ENCODE results near the gene SVIL. TPM values are rescaled to one million over a fixed set of nuclear protein-coding genes. Genes with fewer than 3 reads are reported as not detected.

Gene SVIL
- total RNA-seq, 2 experiments from 2014 or later, result 0.47 to 1.5 TPM

- TF ChIP-seq EZH2phosphoT487 (IDR thresholded peaks at IDR 0.05; ENCODE audit: borderline replicate concordance, low read depth, low read length) (no peak), CTCF (conservative IDR thresholded peaks at IDR 0.05; ENCODE audit: low read length) (no peak)
- Histone ChIP-seq H3K4me1 (ENCODE audit: insufficient read depth, low read length, poor library complexity, severe bottlenecking) (no peaks in the 10 kb centered on the region), H3K4me2 (ENCODE audit: low read length) (no peak overlapping the region), H3K9me2 (ENCODE audit: insufficient read depth, low read length) (no peaks in the 10 kb centered on the region), H3K36me3 (ENCODE audit: insufficient read depth, low read length) (no peaks in the 10 kb centered on the region), H3K4me3 (ENCODE audit: low read depth, low read length, poor library complexity, severe bottlenecking) (no peak overlapping the region), H2AFZ (ENCODE audit: low read length) (no peak overlapping the region), H4K20me1 (ENCODE audit: insufficient read depth, low read length) (no peaks in the 10 kb centered on the region), H3K9me3 (ENCODE audit: low read length) (no peaks in the 10 kb centered on the region), H3K27ac (ENCODE audit: low read depth, low read length, poor library complexity, severe bottlenecking) (no peak overlapping the region), H3K79me2 (ENCODE audit: insufficient read depth, low read depth, low read length) (no peaks in the 10 kb centered on the region)
- intact Hi-C loops (cut with micrococcal nuclease; ENCODE audit: unreplicated experiment), result no loop called here
- BruUV-seq (replicated peaks), result no TSS peak
- DNase-seq (ENCODE audit: low spot score), result no peak
- ChIA-PET CTCF (ENCODE audit: unreplicated experiment) (no interaction called here), POLR2A (interaction anchor here (1.2 kb wide), 1 partner anchor 8 kb away, joined by 3 read pairs; no protein-coding TSS in a partner anchor)
Measured at GRCh38 chr10:29657719-29658274, 23.0 kb upstream of the SVIL start.

GRCh38 chr10:29656451-29656992 is 21.8 kb upstream of the SVIL start:
- intact Hi-C loops (cut with micrococcal nuclease; ENCODE audit: unreplicated experiment), result no loop called here
- no peaks in the 10 kb centered on the region for H3K36me3 ChIP-seq (ENCODE audit: insufficient read depth, low read length)
- H3K79me2 ChIP-seq (ENCODE audit: insufficient read depth, low read depth, low read length), result no peaks in the 10 kb centered on the region
- no peak overlapping the region for H3K27ac ChIP-seq (ENCODE audit: low read depth, low read length, poor library complexity, severe bottlenecking)
- BruUV-seq (replicated peaks), result no TSS peak
- no peaks in the 10 kb centered on the region for H4K20me1 ChIP-seq (ENCODE audit: insufficient read depth, low read length)
- no peak overlapping the region for H3K4me2 ChIP-seq (ENCODE audit: low read length)
- POLR2A ChIA-PET, result no interaction called here
- no peaks in the 10 kb centered on the region for H3K9me3 ChIP-seq (ENCODE audit: low read length)
- TF ChIP-seq CTCF (conservative IDR thresholded peaks at IDR 0.05; ENCODE audit: low read length) (no peak), EZH2phosphoT487 (IDR thresholded peaks at IDR 0.05; ENCODE audit: borderline replicate concordance, low read depth, low read length) (no peak)
- no peak overlapping the region for H3K4me3 ChIP-seq (ENCODE audit: low read depth, low read length, poor library complexity, severe bottlenecking)
- no peak overlapping the region for H2AFZ ChIP-seq (ENCODE audit: low read length)
- CTCF ChIA-PET (ENCODE audit: unreplicated experiment), result no interaction called here
- no peak for DNase-seq (ENCODE audit: low spot score)
- H3K9me2 ChIP-seq (ENCODE audit: insufficient read depth, low read length), result no peaks in the 10 kb centered on the region
- no peaks in the 10 kb centered on the region for H3K4me1 ChIP-seq (ENCODE audit: insufficient read depth, low read length, poor library complexity, severe bottlenecking)

GRCh38 chr10:29652192-29652591 is 17.4 kb upstream of the SVIL start:
- H4K20me1 ChIP-seq (ENCODE audit: insufficient read depth, low read length), result no peaks in the 10 kb centered on the region
- H3K27ac ChIP-seq (ENCODE audit: low read depth, low read length, poor library complexity, severe bottlenecking), result no peak overlapping the region
- intact Hi-C loops (cut with micrococcal nuclease; ENCODE audit: unreplicated experiment), result no loop called here
- no peaks in the 10 kb centered on the region for H3K9me2 ChIP-seq (ENCODE audit: insufficient read depth, low read length)
- ChIA-PET POLR2A (no interaction called here), CTCF (ENCODE audit: unreplicated experiment) (no interaction called here)
- TF ChIP-seq CTCF (conservative IDR thresholded peaks at IDR 0.05; ENCODE audit: low read length) (no peak), EZH2phosphoT487 (IDR thresholded peaks at IDR 0.05; ENCODE audit: borderline replicate concordance, low read depth, low read length) (no peak)
- H2AFZ ChIP-seq (ENCODE audit: low read length), result no peak overlapping the region
- H3K4me1 ChIP-seq (ENCODE audit: insufficient read depth, low read length, poor library complexity, severe bottlenecking), result no peaks in the 10 kb centered on the region
- no peaks in the 10 kb centered on the region for H3K79me2 ChIP-seq (ENCODE audit: insufficient read depth, low read depth, low read length)
- BruUV-seq (replicated peaks), result no TSS peak
- H3K4me2 ChIP-seq (ENCODE audit: low read length), result no peak overlapping the region
- H3K9me3 ChIP-seq (ENCODE audit: low read length), result no peaks in the 10 kb centered on the region
- H3K36me3 ChIP-seq (ENCODE audit: insufficient read depth, low read length), result no peaks in the 10 kb centered on the region
- no peak overlapping the region for H3K4me3 ChIP-seq (ENCODE audit: low read depth, low read length, poor library complexity, severe bottlenecking)
- DNase-seq (ENCODE audit: low spot score), result no peak
